ENCODE results near the gene ACP7.

DNA sequence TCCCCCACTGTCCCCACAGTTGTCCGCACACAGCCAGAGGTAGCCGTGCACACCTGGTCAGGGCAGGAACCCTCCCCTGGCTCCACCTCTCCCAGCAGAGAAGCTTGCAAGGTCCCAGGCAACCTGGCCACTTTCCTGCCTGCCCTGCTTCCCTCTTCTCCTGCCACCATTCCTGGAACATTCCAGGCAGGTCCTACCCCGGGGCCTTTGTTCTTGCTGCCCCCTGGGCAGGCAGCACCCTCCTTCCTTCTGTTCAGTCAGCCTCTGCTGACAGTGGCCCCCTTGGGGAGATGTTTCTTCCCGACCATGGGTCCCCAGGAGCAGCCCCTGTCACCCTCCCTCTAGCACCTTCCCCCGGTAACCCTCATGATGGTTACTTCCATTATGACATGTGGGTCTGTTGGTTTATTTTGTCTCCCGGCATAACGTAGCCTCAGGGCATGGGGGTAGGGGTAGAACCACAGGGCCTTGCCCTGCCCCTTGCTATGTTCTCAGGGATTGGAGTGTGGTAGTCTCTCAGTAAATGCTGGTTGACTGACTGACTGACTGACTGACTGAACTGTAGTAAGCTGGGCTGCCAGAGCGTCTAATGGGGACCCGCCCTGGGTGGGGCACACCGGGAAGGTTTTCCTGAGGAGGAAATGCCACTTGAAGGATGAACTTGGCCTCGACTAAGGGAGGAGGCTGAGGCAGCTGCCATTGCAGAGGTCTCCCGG is 52.2 kb downstream of the ACP7 start:
- TF ChIP-seq POLR2A (IDR thresholded peaks at IDR 0.05; ENCODE audit: low read length) (no peak), GATA1 (IDR thresholded peaks at IDR 0.05; ENCODE audit: low read depth, low read length) (no peak)

All from erythroblast (primary cell).